ENCODE data around the gene RBMS3.

DNA sequence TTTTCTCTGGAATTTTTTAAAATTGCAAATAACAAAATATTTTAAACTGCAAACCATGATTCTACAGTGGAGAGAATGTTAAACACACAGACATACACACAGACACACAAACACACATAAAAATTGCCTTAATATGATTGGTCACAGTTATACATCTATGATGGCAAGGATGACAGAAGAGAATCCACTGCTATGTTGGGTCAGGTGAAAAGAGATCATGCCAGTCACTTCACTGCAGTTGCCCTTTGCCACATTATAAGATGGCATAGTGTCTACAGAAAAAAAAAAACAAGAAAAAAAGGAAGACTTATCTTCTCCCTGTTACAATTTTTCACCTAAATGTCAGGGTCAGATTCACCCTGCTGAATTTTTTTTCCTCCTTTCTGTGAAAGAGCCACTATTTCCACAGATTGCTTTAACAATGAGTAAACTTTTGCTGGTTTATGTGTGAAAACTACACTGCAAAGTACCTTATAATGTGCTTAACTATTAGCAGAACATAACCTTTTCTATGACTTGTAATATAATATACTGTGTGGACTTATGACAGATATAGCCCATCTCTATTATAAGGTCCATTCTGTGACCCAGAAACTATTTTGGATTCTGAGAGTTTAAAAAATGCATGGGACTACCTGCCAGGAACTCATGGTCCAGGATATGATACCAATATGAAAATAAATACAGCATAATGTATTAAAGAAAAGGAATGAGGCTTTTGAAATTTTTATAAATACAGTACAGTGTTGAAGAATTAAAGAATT, 111.9 kb downstream of the RBMS3 start:
- TF ChIP-seq, protein P1, sequence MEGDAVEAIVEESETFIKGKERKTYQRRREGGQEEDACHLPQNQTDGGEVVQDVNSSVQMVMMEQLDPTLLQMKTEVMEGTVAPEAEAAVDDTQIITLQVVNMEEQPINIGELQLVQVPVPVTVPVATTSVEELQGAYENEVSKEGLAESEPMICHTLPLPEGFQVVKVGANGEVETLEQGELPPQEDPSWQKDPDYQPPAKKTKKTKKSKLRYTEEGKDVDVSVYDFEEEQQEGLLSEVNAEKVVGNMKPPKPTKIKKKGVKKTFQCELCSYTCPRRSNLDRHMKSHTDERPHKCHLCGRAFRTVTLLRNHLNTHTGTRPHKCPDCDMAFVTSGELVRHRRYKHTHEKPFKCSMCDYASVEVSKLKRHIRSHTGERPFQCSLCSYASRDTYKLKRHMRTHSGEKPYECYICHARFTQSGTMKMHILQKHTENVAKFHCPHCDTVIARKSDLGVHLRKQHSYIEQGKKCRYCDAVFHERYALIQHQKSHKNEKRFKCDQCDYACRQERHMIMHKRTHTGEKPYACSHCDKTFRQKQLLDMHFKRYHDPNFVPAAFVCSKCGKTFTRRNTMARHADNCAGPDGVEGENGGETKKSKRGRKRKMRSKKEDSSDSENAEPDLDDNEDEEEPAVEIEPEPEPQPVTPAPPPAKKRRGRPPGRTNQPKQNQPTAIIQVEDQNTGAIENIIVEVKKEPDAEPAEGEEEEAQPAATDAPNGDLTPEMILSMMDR (IDR thresholded peaks at IDR 0.05), result no peak
- TF ChIP-seq POLR2A (IDR thresholded peaks at IDR 0.05), result no peak
